Fibroblast of the aortic adventitia (primary cell): ENCODE data around the gene ARHGAP6. TPM values are rescaled to one million over a fixed set of nuclear protein-coding genes. Genes with fewer than 3 reads are reported as not detected.

Experiments
- DNase-seq: peaks from one replicate; pipeline ENCODE4 v3.0.0-alpha.2; 2010; ENCODE audit warnings: low read depth
- H3K4me3 ChIP-seq: 2 replicates; pipeline ENCODE4 v1.5.1; 2011; ENCODE audit warnings: low read depth, mild to moderate bottlenecking, control low read depth, low read length, moderate library complexity
- total RNA-seq: library from RNA; depleted of rRNA; stranded (reverse); fragments of >200 nt; gene quantifications from 2 replicates; pipeline ENCODE4 v1.2.3, GENCODE V29; 2012; ENCODE audit warnings: low replicate concordance
- TF ChIP-seq, protein P1 (sequence below): IDR thresholded peaks from 2 replicates; pipeline ENCODE4 v1.5.1; 2011; ENCODE audit warnings: mild to moderate bottlenecking, low read length, control low read depth, inconsistent platforms; ENCODE audit not compliant: insufficient read depth

Gene ARHGAP6
- total RNA-seq, 1 donor: 16.9 TPM

DNA sequence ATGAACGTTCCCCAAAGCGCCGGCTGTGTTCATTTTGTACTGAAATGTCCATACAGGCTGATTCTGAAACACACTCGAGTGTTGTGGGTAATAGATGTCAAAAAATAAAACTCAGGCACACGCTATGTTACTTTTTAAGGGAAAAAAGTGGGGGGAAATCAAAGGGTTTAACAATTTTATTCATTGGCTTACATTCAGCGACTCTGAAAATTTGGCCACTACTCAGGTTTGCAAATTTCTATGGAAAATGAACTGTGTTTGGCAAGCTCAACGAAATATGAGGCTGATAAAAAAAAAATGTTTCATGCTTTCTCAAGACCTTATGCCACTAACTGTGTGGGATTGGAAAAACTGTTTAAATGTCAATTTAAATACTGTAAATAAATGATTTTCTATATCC lies 354.0 kb downstream of the ARHGAP6 start:
- TF ChIP-seq, protein P1, sequence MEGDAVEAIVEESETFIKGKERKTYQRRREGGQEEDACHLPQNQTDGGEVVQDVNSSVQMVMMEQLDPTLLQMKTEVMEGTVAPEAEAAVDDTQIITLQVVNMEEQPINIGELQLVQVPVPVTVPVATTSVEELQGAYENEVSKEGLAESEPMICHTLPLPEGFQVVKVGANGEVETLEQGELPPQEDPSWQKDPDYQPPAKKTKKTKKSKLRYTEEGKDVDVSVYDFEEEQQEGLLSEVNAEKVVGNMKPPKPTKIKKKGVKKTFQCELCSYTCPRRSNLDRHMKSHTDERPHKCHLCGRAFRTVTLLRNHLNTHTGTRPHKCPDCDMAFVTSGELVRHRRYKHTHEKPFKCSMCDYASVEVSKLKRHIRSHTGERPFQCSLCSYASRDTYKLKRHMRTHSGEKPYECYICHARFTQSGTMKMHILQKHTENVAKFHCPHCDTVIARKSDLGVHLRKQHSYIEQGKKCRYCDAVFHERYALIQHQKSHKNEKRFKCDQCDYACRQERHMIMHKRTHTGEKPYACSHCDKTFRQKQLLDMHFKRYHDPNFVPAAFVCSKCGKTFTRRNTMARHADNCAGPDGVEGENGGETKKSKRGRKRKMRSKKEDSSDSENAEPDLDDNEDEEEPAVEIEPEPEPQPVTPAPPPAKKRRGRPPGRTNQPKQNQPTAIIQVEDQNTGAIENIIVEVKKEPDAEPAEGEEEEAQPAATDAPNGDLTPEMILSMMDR: no peak

DNA sequence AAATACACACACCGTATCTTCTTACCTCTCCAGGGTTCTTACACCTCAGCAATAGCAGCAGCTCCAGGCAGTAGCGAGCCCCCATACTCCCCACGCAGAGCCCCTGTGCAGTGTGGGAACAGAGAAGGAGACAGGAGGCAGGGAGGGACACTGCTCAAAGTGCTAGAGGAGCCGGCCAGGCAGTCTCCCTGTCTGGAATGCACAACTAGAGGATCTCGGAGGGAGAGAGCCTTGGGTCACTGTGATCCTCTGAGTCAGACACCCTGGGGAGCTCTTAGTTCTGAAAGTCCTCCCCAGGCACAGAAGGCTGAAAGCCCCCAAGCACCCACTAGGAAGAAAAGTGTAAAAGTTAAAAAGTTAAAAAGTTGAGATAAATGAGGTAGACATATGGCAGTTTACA lies 356.5 kb downstream of the ARHGAP6 start:
- DNase-seq: no peak
- TF ChIP-seq, protein P1: no peak
- no peak overlapping the region for H3K4me3 ChIP-seq

More for the DNA sequence above, 354.0 kb downstream of the ARHGAP6 start:
- no peak overlapping the region for H3K4me3 ChIP-seq
- DNase-seq: no peak

DNA sequence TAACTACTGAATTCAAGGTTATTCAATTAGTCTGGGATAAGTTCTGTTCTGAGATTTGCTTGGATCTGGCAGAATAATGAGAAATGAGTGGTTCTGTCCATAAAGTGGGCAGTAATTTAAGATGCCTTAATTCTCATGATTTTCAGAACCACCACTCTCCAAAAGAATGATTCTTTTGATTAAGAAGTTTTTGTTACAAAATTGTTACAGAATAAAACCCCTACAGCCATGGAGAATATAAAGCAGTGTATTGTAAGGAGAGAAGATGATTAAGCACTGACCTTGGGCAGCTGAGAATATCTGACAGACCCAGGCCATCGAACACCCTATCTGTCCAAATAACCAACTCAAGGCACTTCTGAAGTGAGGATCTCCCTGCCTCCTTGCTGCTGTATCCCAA lies 360.1 kb downstream of the ARHGAP6 start:
- TF ChIP-seq, protein P1: no peak
- no peak overlapping the region for H3K4me3 ChIP-seq

DNA sequence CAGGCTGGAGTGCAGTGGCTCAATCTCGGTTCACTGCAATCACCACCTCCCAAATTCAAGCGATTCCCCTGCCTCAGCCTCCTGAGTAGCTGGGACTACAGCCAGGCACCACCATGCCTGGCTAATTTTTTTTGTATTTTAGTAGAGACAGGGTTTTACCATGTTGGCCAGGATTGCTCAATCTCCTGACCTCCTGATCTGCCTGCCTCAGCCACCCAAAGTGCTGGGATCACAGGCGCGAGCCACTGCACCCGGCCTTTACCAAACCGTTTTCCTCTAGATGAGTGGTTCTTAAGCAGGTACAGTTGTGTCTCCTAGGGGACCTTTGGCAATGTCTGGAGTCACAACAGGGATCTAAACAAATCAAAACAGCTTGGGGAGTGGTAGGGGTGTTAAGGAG lies 360.9 kb downstream of the ARHGAP6 start:
- TF ChIP-seq, protein P1: no peak
- no peak overlapping the region for H3K4me3 ChIP-seq
- no peak for DNase-seq

More for the DNA sequence above, 360.1 kb downstream of the ARHGAP6 start:
- no peak for DNase-seq

DNA sequence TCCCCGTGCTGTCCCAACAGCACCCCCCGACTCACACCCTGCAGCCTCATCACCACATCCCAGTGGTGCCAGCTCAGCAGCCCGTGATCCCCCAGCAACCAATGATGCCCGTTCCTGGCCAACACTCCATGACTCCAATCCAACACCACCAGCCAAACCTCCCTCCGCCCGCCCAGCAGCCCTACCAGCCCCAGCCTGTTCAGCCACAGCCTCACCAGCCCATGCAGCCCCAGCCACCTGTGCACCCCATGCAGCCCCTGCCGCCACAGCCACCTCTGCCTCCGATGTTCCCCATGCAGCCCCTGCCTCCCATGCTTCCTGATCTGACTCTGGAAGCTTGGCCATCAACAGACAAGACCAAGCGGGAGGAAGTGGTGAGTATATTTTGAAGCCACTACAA lies 367.1 kb downstream of the ARHGAP6 start:
- TF ChIP-seq, protein P1: no peak
- H3K4me3 ChIP-seq: no peak overlapping the region
- no peak for DNase-seq

DNA sequence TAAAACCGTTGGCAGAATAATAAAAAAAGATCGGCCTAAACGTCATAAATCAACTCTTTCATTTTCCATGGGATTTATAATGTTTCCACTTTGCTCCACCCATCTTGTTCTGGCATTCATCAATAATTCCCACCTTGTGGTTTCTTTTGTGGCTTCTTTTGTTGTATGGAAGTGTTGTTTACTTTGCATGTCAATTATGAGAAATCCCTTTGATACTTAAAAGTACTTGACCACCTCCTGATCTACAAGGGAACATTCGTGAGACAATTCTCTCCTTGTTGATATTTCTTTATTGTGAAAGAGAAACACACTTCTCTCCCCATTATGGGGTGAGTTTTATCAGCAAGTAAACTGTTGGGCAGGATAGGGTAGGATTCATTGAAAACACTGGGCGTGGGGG lies 369.7 kb downstream of the ARHGAP6 start:
- H3K4me3 ChIP-seq: no peak overlapping the region
- no peak for DNase-seq
- TF ChIP-seq, protein P1: no peak

DNA sequence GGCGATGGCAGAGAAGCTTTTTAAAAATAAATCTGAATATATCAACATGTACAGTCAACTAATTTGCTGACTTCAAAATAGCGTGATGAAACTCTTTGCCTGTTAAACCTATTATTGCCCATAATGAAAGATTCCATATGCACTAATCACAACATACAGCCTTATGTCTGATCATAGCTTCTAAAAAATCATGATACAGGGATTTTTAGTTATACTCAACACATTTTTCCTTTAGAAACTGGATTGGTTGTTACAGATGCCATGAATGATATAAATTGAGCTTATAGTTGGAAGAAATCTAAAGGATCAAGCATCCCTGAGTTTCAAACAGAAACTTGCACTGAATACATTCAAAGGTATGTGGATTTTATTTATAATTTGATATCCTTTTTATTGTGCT lies 372.6 kb downstream of the ARHGAP6 start, which contains the start of gene AMELX:
Gene AMELX, plus strand, starts transcription at position 301 of the 400 bp plus-strand sequence. CDS start 1,376 bp downstream, outside the sequence.
- DNase-seq: no peak
- no peak within 1 kb of the TSS for H3K4me3 ChIP-seq
- TF ChIP-seq, protein P1: no peak
